HepG2 (cell line): ENCODE data around the gene TPBGL. TPM values are rescaled to one million over a fixed set of nuclear protein-coding genes. Genes with fewer than 3 reads are reported as not detected.
A peak's percentile ranks its signal among the peaks of the same experiment; 100 is the strongest.

Experiments used
- BORCS8-MEF2B ChIP-seq: sonication (generic); formaldehyde crosslinking; IDR thresholded peaks from 2 replicates; pipeline ENCODE4 v1.8.0; 2022; ENCODE audit warnings: mild to moderate bottlenecking, missing genetic modification reagents
- DPF2 ChIP-seq: sonication (generic); formaldehyde crosslinking; IDR thresholded peaks from 2 replicates; pipeline ENCODE4 v1.4.0; 2020; ENCODE audit warnings: mild to moderate bottlenecking, low read depth, missing genetic modification reagents, borderline replicate concordance
- GATAD1 ChIP-seq: IDR thresholded peaks from 2 replicates; pipeline ENCODE4 v1.6.1; 2016; ENCODE audit warnings: missing genetic modification reagents, missing compliant biosample characterization
- KMT2A ChIP-seq: sonication (generic); formaldehyde crosslinking; IDR thresholded peaks from 2 replicates; pipeline ENCODE4 v1.4.0; 2020; ENCODE audit warnings: missing genetic modification reagents
- MAZ ChIP-seq, 2 experiments: sonication (generic) in 1 of 2; formaldehyde crosslinking in 1 of 2; IDR thresholded peaks; 2 replicates each; pipeline versions ENCODE4 v1.5.0 to v1.6.1; 2012 to 2020; ENCODE audit warnings: low read depth in 2 of 2, mild to moderate bottlenecking in 2 of 2, borderline replicate concordance in 1 of 2, improper control_type of control experiment in 1 of 2, low read length in 1 of 2, missing genetic modification reagents in 1 of 2, moderate library complexity in 1 of 2
- MTF2 ChIP-seq: sonication (generic); formaldehyde crosslinking; IDR thresholded peaks from 2 replicates; pipeline ENCODE4 v1.5.0; 2020; ENCODE audit warnings: missing genetic modification reagents, borderline replicate concordance
- NFIC ChIP-seq: IDR thresholded peaks from 2 replicates; pipeline ENCODE4 v1.6.1; 2012; ENCODE audit warnings: mild to moderate bottlenecking, low read length, inconsistent platforms
- SATB2 ChIP-seq: sonication (generic); formaldehyde crosslinking; IDR thresholded peaks from 2 replicates; pipeline ENCODE4 v1.5.0; 2020; ENCODE audit warnings: missing genetic modification reagents
- SIX4 ChIP-seq: sonication (generic); formaldehyde crosslinking; IDR thresholded peaks from 2 replicates; pipeline ENCODE4 v1.4.0; 2020; ENCODE audit warnings: missing genetic modification reagents
- SMAD1 ChIP-seq: sonication (generic); formaldehyde crosslinking; IDR thresholded peaks from 2 replicates; pipeline ENCODE4 v1.4.0; 2020; ENCODE audit warnings: missing genetic modification reagents, low read depth, mild to moderate bottlenecking, borderline replicate concordance
- TAF1 ChIP-seq: sonication (generic); formaldehyde crosslinking; IDR thresholded peaks from 2 replicates; pipeline ENCODE4 v1.4.0; 2020; ENCODE audit warnings: missing genetic modification reagents
- YY1 ChIP-seq: IDR thresholded peaks from 2 replicates; pipeline ENCODE4 v1.6.1; 2011; ENCODE audit warnings: low read length, low read depth, moderate library complexity, mild to moderate bottlenecking; ENCODE audit not compliant: insufficient read depth, insufficient replicate concordance
- ZBTB7A ChIP-seq: sonication (generic); formaldehyde crosslinking; IDR thresholded peaks from 2 replicates; pipeline ENCODE4 v1.8.0; 2022; ENCODE audit warnings: mild to moderate bottlenecking, missing genetic modification reagents
- ZNF225 ChIP-seq: sonication (generic); formaldehyde crosslinking; IDR thresholded peaks from 2 replicates; pipeline ENCODE4 v1.4.0; 2020; ENCODE audit warnings: mild to moderate bottlenecking, missing genetic modification reagents
- ZNF253 ChIP-seq: sonication (generic); formaldehyde crosslinking; IDR thresholded peaks from 2 replicates; pipeline ENCODE4 v1.8.0; 2022; ENCODE audit warnings: mild to moderate bottlenecking, missing genetic modification reagents, borderline replicate concordance
- ZNF446 ChIP-seq: sonication (generic); formaldehyde crosslinking; IDR thresholded peaks from 2 replicates; pipeline ENCODE4 v1.5.0; 2020; ENCODE audit warnings: mild to moderate bottlenecking, missing genetic modification reagents
- ZNF451 ChIP-seq: sonication (generic); formaldehyde crosslinking; IDR thresholded peaks from 2 replicates; pipeline ENCODE4 v1.5.0; 2020; ENCODE audit warnings: mild to moderate bottlenecking, missing genetic modification reagents
- ZNF605 ChIP-seq: sonication (generic); formaldehyde crosslinking; IDR thresholded peaks from 2 replicates; pipeline ENCODE4 v1.8.0; 2022; ENCODE audit warnings: mild to moderate bottlenecking, missing genetic modification reagents
- ZNF616 ChIP-seq: sonication (generic); formaldehyde crosslinking; IDR thresholded peaks from 2 replicates; pipeline ENCODE4 v1.5.0; 2020; ENCODE audit warnings: low read depth, mild to moderate bottlenecking, missing genetic modification reagents
- ZNF7 ChIP-seq: IDR thresholded peaks from 2 replicates; pipeline ENCODE4 v1.6.1; 2016; ENCODE audit warnings: missing biosample characterization, missing genetic modification reagents
- ZNF792 ChIP-seq: IDR thresholded peaks from 2 replicates; pipeline ENCODE4 v1.6.1; 2016
- polyA plus RNA-seq, 8 experiments: library from polyadenylated mRNA; depleted of rRNA in 3 of 8; stranded (reverse) in 7 of 8; unstranded in 1 of 8; fragments of >200 nt; fragmentation: Illumina TruSeq in 4 of 8; extraction: Trizol in 4 of 8; gene quantifications; 2 replicates each; pipeline versions ENCODE4 v1.2.1 to v1.2.3, GENCODE V29; 2011 to 2016; ENCODE audit warnings: low read depth in 4 of 8, missing spikeins in 1 of 8, mixed read lengths in 1 of 8; ENCODE audit not compliant: insufficient read depth in 1 of 8
- total RNA-seq, 5 experiments: library from RNA; depleted of rRNA; stranded (reverse); fragments of >200 nt; fragmentation: Illumina TruSeq; extraction: Trizol; gene quantifications; 2 replicates each; pipeline ENCODE4 v1.2.3, GENCODE V29; 2016; ENCODE audit warnings: low read depth in 1 of 5
- TF ChIP-seq, protein P1 (sequence below): IDR thresholded peaks from 2 replicates; pipeline ENCODE4 v1.6.1; 2016; ENCODE audit warnings: low read depth, missing genetic modification reagents, missing compliant biosample characterization
- TF ChIP-seq, protein P2 (sequence below): sonication (generic); formaldehyde crosslinking; IDR thresholded peaks from 2 replicates; pipeline ENCODE4 v1.4.0; 2020; ENCODE audit warnings: low read depth, mild to moderate bottlenecking, missing genetic modification reagents

Gene TPBGL
- total and polyA plus RNA-seq, 2 of the 13 experiments (the other 11 are each of a cell fraction or from before 2014, with no cell fraction given) = not detected

DNA sequence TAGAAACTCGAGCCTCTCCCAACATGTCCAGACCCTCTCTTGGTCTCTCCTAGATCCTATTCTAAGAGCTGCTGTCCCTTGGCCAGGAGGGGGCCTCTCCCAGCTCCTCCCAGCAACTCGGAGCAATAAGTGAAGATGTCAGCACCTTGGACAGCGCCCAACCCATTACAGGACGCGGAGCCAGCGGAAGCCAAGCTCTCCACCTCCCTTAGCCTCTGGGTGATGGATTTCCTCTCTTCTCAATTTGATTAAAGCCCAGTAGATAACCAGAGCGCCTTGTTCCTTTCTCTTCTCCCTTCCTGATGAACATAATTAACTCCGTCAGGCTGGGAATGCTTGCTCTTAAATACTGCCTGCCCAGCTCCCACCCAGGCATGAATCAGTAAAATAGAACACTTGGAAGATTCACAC is 26.2 kb upstream of the TPBGL start (continued):
- TF ChIP-seq DPF2 = no peak
- TF ChIP-seq KMT2A (CRISPR knock-in tag) = peak; percentile 67
- peak; percentile 99 for TF ChIP-seq BORCS8-MEF2B
- TF ChIP-seq, protein P1, sequence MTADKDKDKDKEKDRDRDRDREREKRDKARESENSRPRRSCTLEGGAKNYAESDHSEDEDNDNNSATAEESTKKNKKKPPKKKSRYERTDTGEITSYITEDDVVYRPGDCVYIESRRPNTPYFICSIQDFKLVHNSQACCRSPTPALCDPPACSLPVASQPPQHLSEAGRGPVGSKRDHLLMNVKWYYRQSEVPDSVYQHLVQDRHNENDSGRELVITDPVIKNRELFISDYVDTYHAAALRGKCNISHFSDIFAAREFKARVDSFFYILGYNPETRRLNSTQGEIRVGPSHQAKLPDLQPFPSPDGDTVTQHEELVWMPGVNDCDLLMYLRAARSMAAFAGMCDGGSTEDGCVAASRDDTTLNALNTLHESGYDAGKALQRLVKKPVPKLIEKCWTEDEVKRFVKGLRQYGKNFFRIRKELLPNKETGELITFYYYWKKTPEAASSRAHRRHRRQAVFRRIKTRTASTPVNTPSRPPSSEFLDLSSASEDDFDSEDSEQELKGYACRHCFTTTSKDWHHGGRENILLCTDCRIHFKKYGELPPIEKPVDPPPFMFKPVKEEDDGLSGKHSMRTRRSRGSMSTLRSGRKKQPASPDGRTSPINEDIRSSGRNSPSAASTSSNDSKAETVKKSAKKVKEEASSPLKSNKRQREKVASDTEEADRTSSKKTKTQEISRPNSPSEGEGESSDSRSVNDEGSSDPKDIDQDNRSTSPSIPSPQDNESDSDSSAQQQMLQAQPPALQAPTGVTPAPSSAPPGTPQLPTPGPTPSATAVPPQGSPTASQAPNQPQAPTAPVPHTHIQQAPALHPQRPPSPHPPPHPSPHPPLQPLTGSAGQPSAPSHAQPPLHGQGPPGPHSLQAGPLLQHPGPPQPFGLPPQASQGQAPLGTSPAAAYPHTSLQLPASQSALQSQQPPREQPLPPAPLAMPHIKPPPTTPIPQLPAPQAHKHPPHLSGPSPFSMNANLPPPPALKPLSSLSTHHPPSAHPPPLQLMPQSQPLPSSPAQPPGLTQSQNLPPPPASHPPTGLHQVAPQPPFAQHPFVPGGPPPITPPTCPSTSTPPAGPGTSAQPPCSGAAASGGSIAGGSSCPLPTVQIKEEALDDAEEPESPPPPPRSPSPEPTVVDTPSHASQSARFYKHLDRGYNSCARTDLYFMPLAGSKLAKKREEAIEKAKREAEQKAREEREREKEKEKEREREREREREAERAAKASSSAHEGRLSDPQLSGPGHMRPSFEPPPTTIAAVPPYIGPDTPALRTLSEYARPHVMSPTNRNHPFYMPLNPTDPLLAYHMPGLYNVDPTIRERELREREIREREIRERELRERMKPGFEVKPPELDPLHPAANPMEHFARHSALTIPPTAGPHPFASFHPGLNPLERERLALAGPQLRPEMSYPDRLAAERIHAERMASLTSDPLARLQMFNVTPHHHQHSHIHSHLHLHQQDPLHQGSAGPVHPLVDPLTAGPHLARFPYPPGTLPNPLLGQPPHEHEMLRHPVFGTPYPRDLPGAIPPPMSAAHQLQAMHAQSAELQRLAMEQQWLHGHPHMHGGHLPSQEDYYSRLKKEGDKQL (CRISPR knock-in tag) = 0 out of 2 replicates have a peak, but pooled peaks have one; percentile 54
- no peak for TF ChIP-seq ZNF451 (CRISPR knock-in tag)
- TF ChIP-seq SMAD1 (CRISPR knock-in tag) = 0 out of 2 replicates have a peak, but pooled peaks have one; percentile 56
- TF ChIP-seq NFIC = no peak
- peak; percentile 93 for TF ChIP-seq SATB2 (CRISPR knock-in tag)
- TF ChIP-seq ZNF7 (CRISPR knock-in tag) = peak; percentile 66; the same call in 1 of the 2 replicates
- TF ChIP-seq MAZ (IDR thresholded peaks at IDR 0.05; ENCODE audit: borderline replicate concordance, low read depth, low read length) = no peak
- TF ChIP-seq MAZ (CRISPR knock-in tag; IDR thresholded peaks at IDR 0.05; ENCODE audit: low read depth) = peak; percentile 76; the same call in 1 of the 2 replicates
- peak; percentile 91 for TF ChIP-seq ZNF446 (CRISPR knock-in tag)
- TF ChIP-seq ZNF253 = 0 out of 2 replicates have a peak, but pooled peaks have one; percentile 35
- TF ChIP-seq, protein P2, sequence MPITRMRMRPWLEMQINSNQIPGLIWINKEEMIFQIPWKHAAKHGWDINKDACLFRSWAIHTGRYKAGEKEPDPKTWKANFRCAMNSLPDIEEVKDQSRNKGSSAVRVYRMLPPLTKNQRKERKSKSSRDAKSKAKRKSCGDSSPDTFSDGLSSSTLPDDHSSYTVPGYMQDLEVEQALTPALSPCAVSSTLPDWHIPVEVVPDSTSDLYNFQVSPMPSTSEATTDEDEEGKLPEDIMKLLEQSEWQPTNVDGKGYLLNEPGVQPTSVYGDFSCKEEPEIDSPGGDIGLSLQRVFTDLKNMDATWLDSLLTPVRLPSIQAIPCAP = 0 out of 2 replicates have a peak, but pooled peaks have one; percentile 70
- peak; percentile 90; the same call in 1 of the 2 replicates for TF ChIP-seq ZNF225 (CRISPR knock-in tag)
- TF ChIP-seq MTF2 (CRISPR knock-in tag) = no peak
- TF ChIP-seq ZNF616 (CRISPR knock-in tag) = peak; percentile 88; the same call in 1 of the 2 replicates
- 0 out of 2 replicates have a peak, but pooled peaks have one; percentile 18 for TF ChIP-seq TAF1 (CRISPR knock-in tag)
- no peak for TF ChIP-seq YY1
- TF ChIP-seq SIX4 (CRISPR knock-in tag) = peak; percentile 80
- TF ChIP-seq ZNF792 = peak; percentile 98
- TF ChIP-seq ZNF605 = peak; percentile 96
- TF ChIP-seq GATAD1 (CRISPR knock-in tag) = peak; percentile 77
- TF ChIP-seq ZBTB7A (CRISPR knock-in tag) = peak; percentile 49; the same call in 1 of the 2 replicates
